GM12878 (cell line): ENCODE results near the gene SPRED2.

Experiments
- ATF2 ChIP-seq: IDR thresholded peaks from 2 replicates; pipeline ENCODE4 v1.6.1; 2012; ENCODE audit warnings: low read length, inconsistent platforms
- CREB1 ChIP-seq: IDR thresholded peaks from 2 replicates; pipeline ENCODE4 v1.6.1; 2012; ENCODE audit warnings: low read depth, mild to moderate bottlenecking, inconsistent platforms
- CTCF ChIP-seq, 3 experiments: IDR thresholded peaks in 2 of 3; conservative IDR thresholded peaks in 1 of 3; 2 replicates each; pipeline ENCODE4 v1.5.1; 2011; ENCODE audit warnings: low read depth in 3 of 3, low read length in 3 of 3, mild to moderate bottlenecking in 3 of 3, control low read depth in 2 of 3, moderate library complexity in 2 of 3, inconsistent platforms in 1 of 3, mixed read lengths in 1 of 3; ENCODE audit not compliant: control insufficient read depth in 2 of 3, insufficient read depth in 1 of 3; ENCODE audit errors: extremely low read depth in 1 of 3
- EP300 ChIP-seq, 2 experiments: fragments of 150-350 bp in 1 of 2; IDR thresholded peaks; 2 replicates each; pipeline ENCODE4 v1.6.1; 2011 to 2012; ENCODE audit warnings: low read depth in 2 of 2, low read length in 2 of 2, borderline replicate concordance in 1 of 2, improper control_type of control experiment in 1 of 2, inconsistent platforms in 1 of 2; ENCODE audit not compliant: control insufficient read depth in 1 of 2
- FOXK2 ChIP-seq: fragments of 450-650 bp; IDR thresholded peaks from 2 replicates; pipeline ENCODE4 v1.6.1; 2017; ENCODE audit warnings: mild to moderate bottlenecking, moderate library complexity
- GATAD2B ChIP-seq: fragments of 450-650 bp; conservative IDR thresholded peaks from 2 replicates; pipeline ENCODE4 v1.6.1; 2017; ENCODE audit warnings: low read depth, mild to moderate bottlenecking, moderate library complexity
- JUND ChIP-seq: IDR thresholded peaks from 2 replicates; pipeline ENCODE4 v1.6.1; 2012; ENCODE audit warnings: low read depth, mild to moderate bottlenecking, low read length, improper control_type of control experiment, moderate library complexity
- RELA ChIP-seq: fragments of 450-650 bp; IDR thresholded peaks from 2 replicates; pipeline ENCODE4 v1.8.0; 2014; ENCODE audit warnings: borderline replicate concordance; ENCODE audit not compliant: partially characterized antibody

- TF ChIP-seq EP300 (IDR thresholded peaks at IDR 0.05; ENCODE audit: borderline replicate concordance in 1 of 2, control insufficient read depth in 1 of 2, low read depth in 2 of 2, low read length in 2 of 2) = no peak
- no peak for TF ChIP-seq CTCF (IDR thresholded peaks at IDR 0.05 in 2 of 3, conservative IDR thresholded peaks at IDR 0.05 in 1 of 3; ENCODE audit: control insufficient read depth in 2 of 3, extremely low read depth in 1 of 3, insufficient read depth in 1 of 3, low read depth in 3 of 3, low read length in 3 of 3)
- no peak for TF ChIP-seq GATAD2B
- TF ChIP-seq ATF2 = no peak
- TF ChIP-seq FOXK2 = no peak
- TF ChIP-seq CREB1 = no peak
- TF ChIP-seq RELA = no peak
- no peak for TF ChIP-seq JUND
Observed at GRCh38 chr2:65402780-65403528, 29.4 kb downstream of the SPRED2 start.
